Urothelium cell line (cell line): ENCODE data around the gene NPPA.

Experiments
- DNase-seq: peaks from one replicate; pipeline ENCODE4 v3.0.0; 2011; ENCODE audit warnings: low spot score, mixed read lengths
- FAIRE-seq: peaks from 2 replicates; lab custom pipeline; 2011; peaks lifted over from hg19 to GRCh38; lab: Jason Lieb, UNC

The NPPA gene

GRCh38 chr1:11874624-11875023, 27.0 kb upstream of the NPPA start:
- DNase-seq = no peak
- no peak for FAIRE-seq

GRCh38 chr1:11874258-11874562, 26.6 kb upstream of the NPPA start:
- FAIRE-seq (no peak), DNase-seq (no peak)

GRCh38 chr1:11873395-11874257, 26.0 kb upstream of the NPPA start:
- no peak for DNase-seq
- no peak for FAIRE-seq

DNA sequence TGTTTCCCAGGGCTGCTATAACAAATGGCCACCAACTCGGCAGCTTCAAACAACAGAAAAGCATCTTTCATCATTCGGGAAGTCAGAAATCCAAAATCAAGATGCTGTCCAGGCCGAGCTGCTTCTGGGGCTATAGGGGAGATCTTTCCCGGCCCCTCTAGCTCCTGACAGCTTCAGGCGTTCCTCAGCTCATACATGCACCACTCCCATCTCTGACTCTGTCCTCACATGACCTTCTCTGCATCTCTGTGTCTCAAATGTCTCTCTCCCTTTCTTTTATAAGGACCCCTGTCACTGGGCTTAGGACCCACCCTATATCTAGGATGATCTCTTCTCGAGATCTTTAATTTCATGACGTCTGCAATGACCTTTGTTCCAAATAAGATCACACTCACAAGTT, 25.0 kb upstream of the NPPA start:
- DNase-seq (no peak), FAIRE-seq (no peak)

GRCh38 chr1:11869650-11870207, 22.1 kb upstream of the NPPA start:
- DNase-seq = no peak
- no peak for FAIRE-seq

- FAIRE-seq (no peak), DNase-seq (no peak)
Measured at GRCh38 chr1:11869104-11869503, 21.5 kb upstream of the NPPA start.

- FAIRE-seq (no peak), DNase-seq (no peak)
Measured at GRCh38 chr1:11868331-11868980, 20.9 kb upstream of the NPPA start.

DNA sequence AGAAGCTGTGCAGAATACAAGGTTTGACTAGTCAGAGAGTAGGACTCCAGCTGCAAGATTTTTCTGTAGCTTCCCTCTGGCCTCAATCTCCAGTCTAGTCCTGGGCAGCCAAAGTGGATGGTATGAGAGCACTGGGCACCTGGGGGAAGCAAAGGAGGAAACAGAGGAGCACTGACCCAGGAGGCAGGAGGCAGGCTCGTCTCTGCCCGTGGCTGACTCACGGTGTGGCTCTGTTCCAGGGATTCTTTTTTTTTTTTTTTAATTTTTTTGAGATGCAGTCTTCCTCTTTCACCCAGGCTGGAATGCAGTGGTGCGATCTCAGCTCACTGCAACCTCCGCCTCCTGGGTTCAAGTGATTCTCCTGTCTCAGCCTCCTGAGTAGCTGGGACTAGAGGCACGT, 15.3 kb upstream of the NPPA start:
- FAIRE-seq = no peak
- DNase-seq = peak; percentile 79

DNA sequence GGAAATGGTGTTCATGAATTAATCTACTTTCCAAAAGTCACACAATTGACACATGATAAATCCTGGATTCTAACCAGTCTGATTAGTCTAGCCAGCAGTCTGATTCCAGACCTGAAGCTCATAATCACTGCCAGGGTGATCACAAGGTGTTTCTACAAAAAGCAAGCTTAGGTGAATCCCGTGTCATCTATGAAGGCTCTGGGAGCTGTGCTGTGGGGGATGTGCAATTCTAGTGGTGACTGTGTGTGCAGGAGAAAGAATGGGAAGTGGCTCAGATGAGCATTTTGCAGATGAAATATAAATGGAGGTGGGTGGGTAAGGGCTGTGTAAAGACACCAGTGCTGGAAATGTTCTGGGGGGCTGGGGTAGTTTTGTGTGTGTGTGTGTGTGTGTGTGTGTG, 13.0 kb upstream of the NPPA start:
- no peak for FAIRE-seq

DNA sequence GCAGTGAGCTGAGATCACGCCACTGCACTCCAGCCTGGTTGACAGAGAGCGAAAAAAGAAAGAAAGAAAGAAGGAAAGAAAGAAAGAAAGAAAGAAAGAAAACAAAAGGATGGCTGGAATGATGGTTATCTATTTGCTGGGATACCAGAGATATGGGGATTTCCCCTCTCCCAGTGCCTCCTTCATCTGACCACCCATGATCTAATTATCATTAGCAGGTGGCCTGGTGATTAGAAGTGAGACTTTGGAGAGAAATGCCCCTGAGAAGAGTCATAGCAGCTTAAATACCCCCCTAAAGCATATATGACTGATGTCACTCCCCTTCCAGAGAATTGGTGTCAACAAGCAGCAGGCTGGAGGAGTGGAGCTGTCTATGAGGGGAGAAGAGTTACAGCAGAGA, 12.5 kb upstream of the NPPA start:
- no peak for DNase-seq
- no peak for FAIRE-seq

More for the DNA sequence above, 13.0 kb upstream of the NPPA start:
- no peak for DNase-seq

DNA sequence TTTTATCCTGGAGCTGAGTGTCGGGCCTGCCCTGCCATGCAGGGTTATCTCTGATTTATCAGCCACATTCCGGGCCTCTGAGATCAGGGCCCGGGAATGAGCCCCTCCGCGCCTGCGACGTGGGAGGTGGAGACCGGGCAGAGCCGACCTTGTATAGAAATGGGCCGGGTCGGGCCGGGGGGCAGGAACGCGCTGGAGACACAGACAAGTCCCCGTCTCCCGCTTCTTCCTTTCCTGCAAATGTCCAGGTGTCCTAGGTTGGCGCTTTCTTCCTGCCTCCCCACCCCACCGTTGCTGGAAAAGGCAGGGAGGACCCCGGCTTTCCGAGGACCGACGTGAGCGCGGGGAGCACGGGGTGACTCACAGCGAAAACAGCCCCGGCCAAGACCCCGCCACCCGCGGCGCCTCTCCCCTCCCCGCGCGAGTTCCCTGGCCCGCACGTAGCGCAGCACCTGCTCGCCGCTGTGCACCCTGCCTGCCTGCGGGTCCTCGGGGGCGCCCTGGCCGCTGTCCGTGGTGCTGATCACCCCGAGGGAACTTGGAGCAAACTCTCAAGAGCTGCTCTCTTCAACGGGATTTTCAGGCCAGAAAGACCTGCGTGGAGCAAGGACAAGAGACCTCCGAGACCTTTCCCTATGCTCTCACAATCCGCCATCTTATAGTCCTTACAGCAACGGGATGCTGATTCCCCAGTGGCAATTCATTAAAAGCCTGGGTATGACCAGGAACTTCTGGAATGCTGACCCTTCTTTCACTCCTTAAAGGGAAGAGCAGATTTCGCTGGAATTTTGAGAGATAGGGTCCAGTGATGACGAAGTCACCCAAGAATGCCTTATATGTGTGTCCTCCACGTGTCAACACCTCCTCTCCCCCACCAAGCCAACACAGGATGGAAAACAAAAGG, 11.6 kb upstream of the NPPA start:
- no peak for FAIRE-seq
- peak; percentile 91 for DNase-seq

DNA sequence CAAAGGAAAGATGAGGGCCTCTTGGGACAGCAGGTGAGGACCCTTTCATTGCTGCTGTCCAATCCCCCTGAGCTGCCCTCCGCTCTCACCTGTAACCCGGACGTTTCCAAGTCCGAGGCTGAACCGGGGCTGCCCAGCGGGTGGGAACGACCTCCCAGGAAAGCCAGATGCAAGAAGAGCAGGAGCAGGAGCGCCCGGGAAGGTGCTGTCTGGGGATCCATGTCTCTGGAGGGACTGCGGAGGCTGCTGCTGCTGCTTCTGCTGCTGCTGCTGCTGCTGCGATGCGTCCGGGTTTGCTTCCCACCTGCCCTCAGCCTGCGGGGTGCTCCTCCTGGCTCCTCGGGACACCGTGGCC, 11.0 kb upstream of the NPPA start, which contains the start of gene NPPB:
Gene NPPB (minus strand): TSS at position 333 of the 355 bp plus-strand sequence. CDS start 112 bp downstream, at position 221.
- DNase-seq (no peak), FAIRE-seq (no peak)

GRCh38 chr1:11858158-11858557, 10.6 kb upstream of the NPPA start:
- no peak for FAIRE-seq

GRCh38 chr1:11857164-11857851, 9.7 kb upstream of the NPPA start:
- DNase-seq (no peak), FAIRE-seq (no peak)

More at GRCh38 chr1:11858158-11858557, 10.6 kb upstream of the NPPA start:
- DNase-seq = no peak

GRCh38 chr1:11856698-11857097, 9.1 kb upstream of the NPPA start:
- DNase-seq (no peak), FAIRE-seq (no peak)

GRCh38 chr1:11855430-11855829, 7.8 kb upstream of the NPPA start:
- FAIRE-seq = no peak

GRCh38 chr1:11854519-11854918, 6.9 kb upstream of the NPPA start:
- no peak for FAIRE-seq
- no peak for DNase-seq

More at GRCh38 chr1:11855430-11855829, 7.8 kb upstream of the NPPA start:
- DNase-seq = no peak

GRCh38 chr1:11851180-11851579, 3.6 kb upstream of the NPPA start:
- FAIRE-seq = no peak
- DNase-seq = no peak

DNA sequence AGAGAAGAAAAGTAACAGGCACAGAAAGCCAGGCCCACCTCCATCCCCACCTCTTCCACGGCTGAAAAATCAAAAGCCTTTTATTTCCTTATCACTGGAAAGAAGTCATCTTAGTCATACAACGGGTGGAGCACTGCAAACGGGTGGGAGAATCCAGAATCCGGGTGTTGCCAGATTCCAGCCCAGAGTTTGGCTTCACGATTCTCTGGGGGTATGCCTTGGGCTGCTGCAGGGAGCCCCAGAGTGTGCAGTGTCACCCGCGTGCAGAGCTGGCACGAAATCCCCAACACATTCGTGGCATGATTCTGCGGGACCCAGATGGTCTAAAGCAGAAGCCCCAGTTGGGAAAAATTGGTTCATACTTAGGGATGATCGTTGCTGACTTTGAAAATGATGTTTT, 2.6 kb upstream of the NPPA start:
- FAIRE-seq (no peak), DNase-seq (no peak)

- FAIRE-seq = no peak
Measured at GRCh38 chr1:11848373-11848700, 754 bp upstream of the NPPA start.

More at GRCh38 chr1:11848373-11848700, 754 bp upstream of the NPPA start:
- no peak for DNase-seq
